Retinal pigment epithelial cell (primary cell): ENCODE measurements around the gene ANKRD39.
"Not testable (repeated sequence)": the region's sequence is repeated elsewhere in the genome, so short reads cannot be mapped to it uniquely, and the experiment has no call there.

Experiments used
- DNase-seq: peaks from one replicate; pipeline ENCODE4 v3.0.0-alpha.2; 2010; ENCODE audit warnings: low read depth
- H3K4me3 ChIP-seq: 2 replicates; pipeline ENCODE4 v1.5.1; 2011; ENCODE audit warnings: mild to moderate bottlenecking, low read length, control low read depth, moderate library complexity
- CTCF ChIP-seq: conservative IDR thresholded peaks from 2 replicates; pipeline ENCODE4 v1.5.1; 2011; ENCODE audit warnings: low read depth, low read length, control low read depth, inconsistent platforms

ANKRD39 gene

GRCh38 chr2:96864343-96865091 is 6.7 kb upstream of the ANKRD39 start:
- TF ChIP-seq CTCF: no peak
- H3K4me3 ChIP-seq: no peak overlapping the region
- DNase-seq: no peak

- no peak for TF ChIP-seq CTCF
- DNase-seq: no peak
- no peak overlapping the region for H3K4me3 ChIP-seq
These were observed 5.9 kb upstream of the ANKRD39 start for GRCh38 chr2:96863575-96864342.

GRCh38 chr2:96863056-96863455 is 5.2 kb upstream of the ANKRD39 start:
- not testable (repeated sequence) for H3K4me3 ChIP-seq, DNase-seq

- H3K4me3 ChIP-seq: no peak overlapping the region
- TF ChIP-seq CTCF: no peak
- DNase-seq: no peak
These were observed 3.3 kb upstream of the ANKRD39 start for GRCh38 chr2:96861074-96861473.

GRCh38 chr2:96860065-96861029 is 2.5 kb upstream of the ANKRD39 start:
- no peak for DNase-seq
- TF ChIP-seq CTCF: no peak
- H3K4me3 ChIP-seq: no peak overlapping the region

GRCh38 chr2:96859681-96860064 is 1.9 kb upstream of the ANKRD39 start:
- TF ChIP-seq CTCF: no peak
- no peak for DNase-seq
- H3K4me3 ChIP-seq: no peak overlapping the region

GRCh38 chr2:96859099-96859649 is 1.4 kb upstream of the ANKRD39 start:
- H3K4me3 ChIP-seq: peak overlapping the region; percentile 53
- DNase-seq: no peak
- TF ChIP-seq CTCF: no peak
